AG09309 (cell line): ENCODE data around the gene CCR5.
A peak's percentile ranks its signal among the peaks of the same experiment; 100 is the strongest.

Source experiments
- DNase-seq: peaks from one replicate; pipeline ENCODE4 v3.0.0-alpha.2; 2010; ENCODE audit warnings: low read depth
- H3K4me3 ChIP-seq: 2 replicates; pipeline ENCODE4 v1.5.1; 2011; ENCODE audit warnings: mild to moderate bottlenecking, low read depth, low read length, moderate library complexity; ENCODE audit not compliant: control insufficient read depth
- TF ChIP-seq, protein P1 (sequence below): IDR thresholded peaks from 2 replicates; pipeline ENCODE4 v1.5.1; 2011; ENCODE audit warnings: mild to moderate bottlenecking, low read depth, low read length, inconsistent platforms; ENCODE audit not compliant: insufficient read depth, control insufficient read depth; ENCODE audit errors: missing control alignments

Gene CCR5

GRCh38 chr3:46371519-46372340, 984 bp downstream of the CCR5 start:
- no peak for DNase-seq
- H3K4me3 ChIP-seq = no peak overlapping the region
- TF ChIP-seq, protein P1, sequence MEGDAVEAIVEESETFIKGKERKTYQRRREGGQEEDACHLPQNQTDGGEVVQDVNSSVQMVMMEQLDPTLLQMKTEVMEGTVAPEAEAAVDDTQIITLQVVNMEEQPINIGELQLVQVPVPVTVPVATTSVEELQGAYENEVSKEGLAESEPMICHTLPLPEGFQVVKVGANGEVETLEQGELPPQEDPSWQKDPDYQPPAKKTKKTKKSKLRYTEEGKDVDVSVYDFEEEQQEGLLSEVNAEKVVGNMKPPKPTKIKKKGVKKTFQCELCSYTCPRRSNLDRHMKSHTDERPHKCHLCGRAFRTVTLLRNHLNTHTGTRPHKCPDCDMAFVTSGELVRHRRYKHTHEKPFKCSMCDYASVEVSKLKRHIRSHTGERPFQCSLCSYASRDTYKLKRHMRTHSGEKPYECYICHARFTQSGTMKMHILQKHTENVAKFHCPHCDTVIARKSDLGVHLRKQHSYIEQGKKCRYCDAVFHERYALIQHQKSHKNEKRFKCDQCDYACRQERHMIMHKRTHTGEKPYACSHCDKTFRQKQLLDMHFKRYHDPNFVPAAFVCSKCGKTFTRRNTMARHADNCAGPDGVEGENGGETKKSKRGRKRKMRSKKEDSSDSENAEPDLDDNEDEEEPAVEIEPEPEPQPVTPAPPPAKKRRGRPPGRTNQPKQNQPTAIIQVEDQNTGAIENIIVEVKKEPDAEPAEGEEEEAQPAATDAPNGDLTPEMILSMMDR = no peak

- TF ChIP-seq, protein P1 = peak; percentile 69
- H3K4me3 ChIP-seq = no peak overlapping the region
- peak; percentile 5 for DNase-seq
Observed at GRCh38 chr3:46372492-46373359, 2.0 kb downstream of the CCR5 start.

DNA sequence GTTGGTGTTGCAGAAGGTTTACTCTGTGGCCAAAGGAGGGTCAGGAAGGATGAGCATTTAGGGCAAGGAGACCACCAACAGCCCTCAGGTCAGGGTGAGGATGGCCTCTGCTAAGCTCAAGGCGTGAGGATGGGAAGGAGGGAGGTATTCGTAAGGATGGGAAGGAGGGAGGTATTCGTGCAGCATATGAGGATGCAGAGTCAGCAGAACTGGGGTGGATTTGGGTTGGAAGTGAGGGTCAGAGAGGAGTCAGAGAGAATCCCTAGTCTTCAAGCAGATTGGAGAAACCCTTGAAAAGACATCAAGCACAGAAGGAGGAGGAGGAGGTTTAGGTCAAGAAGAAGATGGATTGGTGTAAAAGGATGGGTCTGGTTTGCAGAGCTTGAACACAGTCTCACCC, 4.0 kb downstream of the CCR5 start:
- TF ChIP-seq, protein P1 = no peak
- H3K4me3 ChIP-seq = no peak overlapping the region
- DNase-seq = no peak

- DNase-seq = no peak
Observed at GRCh38 chr3:46375218-46375617, 4.5 kb downstream of the CCR5 start.

DNA sequence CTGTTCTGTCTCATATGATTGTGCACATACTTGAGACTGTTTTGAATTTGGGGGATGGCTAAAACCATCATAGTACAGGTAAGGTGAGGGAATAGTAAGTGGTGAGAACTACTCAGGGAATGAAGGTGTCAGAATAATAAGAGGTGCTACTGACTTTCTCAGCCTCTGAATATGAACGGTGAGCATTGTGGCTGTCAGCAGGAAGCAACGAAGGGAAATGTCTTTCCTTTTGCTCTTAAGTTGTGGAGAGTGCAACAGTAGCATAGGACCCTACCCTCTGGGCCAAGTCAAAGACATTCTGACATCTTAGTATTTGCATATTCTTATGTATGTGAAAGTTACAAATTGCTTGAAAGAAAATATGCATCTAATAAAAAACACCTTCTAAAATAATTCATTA, 5.1 kb downstream of the CCR5 start:
- TF ChIP-seq, protein P1 = no peak
- no peak for DNase-seq
- no peak overlapping the region for H3K4me3 ChIP-seq

More at GRCh38 chr3:46375218-46375617, 4.5 kb downstream of the CCR5 start:
- H3K4me3 ChIP-seq = no peak overlapping the region
- TF ChIP-seq, protein P1 = no peak

GRCh38 chr3:46378426-46378942, 7.7 kb downstream of the CCR5 start:
- H3K4me3 ChIP-seq = no peak overlapping the region
- peak; percentile 8 for DNase-seq
- TF ChIP-seq, protein P1 = peak; percentile 80
